K562 (cell line): ENCODE data around the gene CCDC33. TPM values are rescaled to one million over a fixed set of nuclear protein-coding genes. Genes with fewer than 3 reads are reported as not detected.

Experiments
- ATAC-seq: fragments of 200-7000 bp; cut with Tn5 transposase; 3 replicates; pipeline ENCODE4 v1.9.1; 2020; ENCODE audit warnings: moderate library complexity
- BruUV-seq: library from RNA; stranded (reverse); fragments of 400-500 nt; replicated peaks from 2 replicates; lab custom pipeline; 2021; lab: Mats Ljungman, UMichigan
- CTCF ChIA-PET: fragments of 300-600 bp; formaldehyde crosslinking; extraction: SDS; loops from one replicate; lab custom pipeline; 2021; ENCODE audit warnings: low intra/inter-chr PET ratio; lab: Yijun Ruan, JAX
- POLR2A ChIA-PET: fragments of 300-600, 350-650 bp; sonication (Branson Sonifier 250); formaldehyde crosslinking; extraction: SDS; loops from one replicate; lab custom pipeline; 2021; ENCODE audit warnings: antibody characterized with exemption, inconsistent platforms; lab: Yijun Ruan, JAX
- DNase-seq, 4 experiments: peaks; one replicate each; pipeline versions ENCODE4 v3.0.0 to v3.0.0-alpha.2; 2011 to 2018; ENCODE audit warnings: low spot score in 3 of 4, mixed read lengths in 3 of 4; ENCODE audit errors: extremely low read depth in 1 of 4
- FAIRE-seq: peaks from 2 replicates; lab custom pipeline; 2011; peaks lifted over from hg19 to GRCh38; lab: Jason Lieb, UNC
- H2AFZ ChIP-seq: 2 replicates; pipeline ENCODE4 v1.6.0; 2011; ENCODE audit warnings: low read depth, low read length, control low read depth, inconsistent platforms
- H3K27ac ChIP-seq: fragments of 200-600 bp; 3 replicates; pipeline ENCODE4 v1.8.0; 2011; ENCODE audit warnings: low read depth, mild to moderate bottlenecking, control low read depth, inconsistent platforms, low read length, moderate library complexity, mixed read lengths; ENCODE audit errors: extremely low read depth
- H3K27me3 ChIP-seq, 2 experiments: fragments of 300-600 bp in 1 of 2; 2 replicates in 1 of 2; 3 replicates in 1 of 2; pipeline versions ENCODE4 v1.6.0 to v1.8.0; 2011; ENCODE audit warnings: inconsistent platforms in 2 of 2, low read length in 2 of 2, mild to moderate bottlenecking in 1 of 2, mixed read lengths in 1 of 2, moderate library complexity in 1 of 2; ENCODE audit not compliant: control insufficient read depth in 2 of 2, insufficient read depth in 2 of 2
- H3K36me3 ChIP-seq: fragments of 300-600 bp; 3 replicates; pipeline ENCODE4 v1.8.0; 2011; ENCODE audit warnings: mild to moderate bottlenecking, low read length, inconsistent platforms; ENCODE audit not compliant: control insufficient read depth, insufficient read depth
- H3K4me1 ChIP-seq, 2 experiments: fragments of 200-600 bp in 1 of 2; replicated peaks in 1 of 2; 2 replicates in 1 of 2; 3 replicates in 1 of 2; pipeline versions ENCODE4 v1.5.1 to v1.8.0; 2011; ENCODE audit warnings: inconsistent platforms in 2 of 2, low read length in 2 of 2, mild to moderate bottlenecking in 1 of 2, mixed read lengths in 1 of 2, moderate library complexity in 1 of 2; ENCODE audit not compliant: control insufficient read depth in 2 of 2, insufficient read depth in 2 of 2
- H3K4me2 ChIP-seq: 2 replicates; pipeline ENCODE4 v1.6.1; 2011; ENCODE audit warnings: low read length, control low read depth, inconsistent platforms, mixed read lengths; ENCODE audit not compliant: insufficient read depth
- H3K4me3 ChIP-seq: fragments of 200-600 bp; sonication (generic), shearing (Covaris generic); 2 replicates; pipeline ENCODE4 v1.5.1; 2016; ENCODE audit warnings: control low read depth, inconsistent platforms
- H3K79me2 ChIP-seq: fragments of 200-600 bp; 3 replicates; pipeline ENCODE4 v1.8.0; 2011; ENCODE audit warnings: low read length, inconsistent platforms; ENCODE audit not compliant: control insufficient read depth, insufficient read depth
- H3K9ac ChIP-seq, 2 experiments: 2 replicates each; pipeline versions ENCODE4 v1.6.0 to v1.6.1; 2011; ENCODE audit warnings: low read depth in 2 of 2, low read length in 2 of 2, control low read depth in 1 of 2, inconsistent platforms in 1 of 2, mild to moderate bottlenecking in 1 of 2, mixed read lengths in 1 of 2; ENCODE audit not compliant: insufficient read depth in 1 of 2
- H3K9me1 ChIP-seq: one replicate; pipeline ENCODE4 v1.6.0; 2011; ENCODE audit warnings: inconsistent platforms, mild to moderate bottlenecking, low read length, moderate library complexity; ENCODE audit not compliant: control insufficient read depth, insufficient read depth
- H3K9me3 ChIP-seq: replicated peaks from 2 replicates; pipeline ENCODE4 v1.5.1; 2011; ENCODE audit warnings: low read depth, low read length, inconsistent platforms; ENCODE audit not compliant: control insufficient read depth, insufficient read depth
- H4K20me1 ChIP-seq: replicated peaks from 2 replicates; pipeline ENCODE4 v1.6.1; 2011; ENCODE audit warnings: low read length, inconsistent platforms, mixed read lengths; ENCODE audit not compliant: control insufficient read depth, insufficient read depth
- ARID1B ChIP-seq: fragments of 450-650 bp; IDR thresholded peaks from 2 replicates; pipeline ENCODE4 v1.6.1; 2016; ENCODE audit warnings: antibody characterized with exemption, mild to moderate bottlenecking, inconsistent platforms
- CBX3 ChIP-seq, 2 experiments: IDR thresholded peaks; 1 replicate in 1 of 2; 2 replicates in 1 of 2; pipeline ENCODE4 v1.6.1; 2012; ENCODE audit warnings: inconsistent platforms in 2 of 2, low read length in 2 of 2, borderline replicate concordance in 1 of 2, control low read depth in 1 of 2
- KDM4B ChIP-seq, 2 experiments: fragments of 450-650 bp in 1 of 2; sonication (generic) in 1 of 2; IDR thresholded peaks; 2 replicates each; pipeline ENCODE4 v1.6.1; 2016 to 2017; ENCODE audit warnings: borderline replicate concordance in 2 of 2, antibody characterized with exemption in 1 of 2, low read depth in 1 of 2, mild to moderate bottlenecking in 1 of 2
- MAFF ChIP-seq: IDR thresholded peaks from 2 replicates; pipeline ENCODE4 v1.6.1; 2012; ENCODE audit warnings: low read length, improper control_type of control experiment
- SOX6 ChIP-seq: fragments of 450-650 bp; IDR thresholded peaks from 2 replicates; pipeline ENCODE4 v1.6.1; 2014; ENCODE audit warnings: mild to moderate bottlenecking
- TFE3 ChIP-seq: fragments of 450-650 bp; formaldehyde crosslinking; IDR thresholded peaks from 2 replicates; pipeline ENCODE4 v1.4.0; 2020; ENCODE audit warnings: mild to moderate bottlenecking, mixed read lengths
- ZBED1 ChIP-seq: IDR thresholded peaks from 2 replicates; pipeline ENCODE4 v1.6.1; 2014
- ZFP36 ChIP-seq: fragments of 150-350 bp; IDR thresholded peaks from 2 replicates; pipeline ENCODE4 v1.6.1; 2018; ENCODE audit warnings: low read length, low read depth; ENCODE audit not compliant: partially characterized antibody
- ZNF197 ChIP-seq: fragments of 200-800 bp; sonication (Bioruptor generic); IDR thresholded peaks from 2 replicates; pipeline ENCODE4 v1.6.1; 2016; ENCODE audit warnings: low read depth, missing genetic modification characterization, missing compliant biosample characterization
- ZNF24 ChIP-seq: fragments of 450-650 bp; IDR thresholded peaks from 2 replicates; pipeline ENCODE4 v1.6.1; 2016
- ZNF263 ChIP-seq: sonication (generic); formaldehyde crosslinking; IDR thresholded peaks from 2 replicates; pipeline ENCODE4 v1.8.0; 2022; ENCODE audit warnings: mild to moderate bottlenecking, missing genetic modification reagents, borderline replicate concordance
- WGBS: fragments of 100-300 bp; shearing (Covaris generic); methylation state at CpG from one replicate; pipeline ENCODE4 v1.1.6; 2016; ENCODE audit warnings: low coverage, mixed read lengths; ENCODE audit not compliant: insufficient coverage; ENCODE audit errors: missing lambda C conversion rate; 5-methylcytosine and 5-hydroxymethylcytosine counted together
- in situ Hi-C: fragments of 300-500 bp; cut with MboI; formaldehyde crosslinking; loops from 4 replicates; pipeline ENCODE4 v1.15.0; 2018; ENCODE audit warnings: inconsistent platforms, mixed read lengths
- intact Hi-C: fragments of 100-400 bp; cut with micrococcal nuclease; formaldehyde crosslinking; loops from 2 replicates; pipeline ENCODE4 v1.14.2; 2022
- polyA plus RNA-seq, 8 experiments: library from polyadenylated mRNA; depleted of rRNA in 4 of 8; stranded (reverse) in 5 of 8; unstranded in 3 of 8; fragments of >200 nt; fragmentation: Nextera tagmentation in 2 of 8; fragmentation: Illumina TruSeq in 1 of 8; extraction: Ambion mirVana in 2 of 8; extraction: Trizol in 1 of 8; gene quantifications; 2 replicates each; pipeline versions ENCODE4 v1.2.1 to v1.2.3, GENCODE V29; 2011 to 2014; ENCODE audit warnings: inconsistent platforms in 1 of 8, missing spikeins in 1 of 8
- total RNA-seq, 7 experiments: library from RNA; depleted of rRNA in 6 of 7; stranded (reverse); fragments of >200 nt in 6 of 7; fragmentation: Illumina TruSeq in 2 of 7; extraction: Trizol in 2 of 7; gene quantifications; 2 replicates each; pipeline versions ENCODE4 v1.2.1 to v1.2.3, GENCODE V29; 2011 to 2021; ENCODE audit warnings: low replicate concordance in 1 of 7

Gene CCDC33
- total and polyA plus RNA-seq, 9 of the 15 experiments (the other 6 are each of a cell fraction or from before 2014, with no cell fraction given): 0.08 to 1.1 (median 0.15) TPM; not detected in 4

DNA sequence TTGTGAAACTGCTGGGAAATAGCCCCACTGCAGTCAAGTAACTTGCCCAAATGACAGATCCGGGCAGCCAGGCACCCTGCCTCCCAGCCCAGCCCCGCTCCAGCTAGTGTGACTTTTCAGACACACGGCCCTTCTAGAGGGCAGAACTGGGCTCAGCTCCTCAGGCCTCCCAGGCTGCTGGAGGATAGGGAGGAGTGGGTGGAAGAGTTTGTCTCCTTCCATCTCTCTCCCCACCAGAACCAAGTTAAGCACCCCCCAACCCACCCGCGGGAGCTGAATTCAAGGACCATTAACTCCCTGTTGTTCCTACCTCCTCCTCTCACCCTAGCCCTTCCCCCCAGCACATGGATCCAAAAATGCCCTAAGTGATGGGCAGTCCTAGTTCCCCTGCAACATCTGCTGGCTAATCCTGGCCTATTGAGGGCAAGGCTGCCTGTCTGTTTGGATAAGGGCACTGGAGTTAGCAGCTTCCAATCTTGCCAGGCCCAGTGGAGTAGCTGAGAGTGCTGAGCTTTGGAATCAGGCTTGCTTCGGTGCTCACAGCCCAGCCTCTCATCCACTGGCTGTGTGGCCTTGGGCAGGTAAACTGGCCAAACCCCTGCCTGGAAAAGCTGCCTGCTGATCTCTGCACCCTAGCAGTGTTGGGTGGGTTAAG lies 3.1 kb downstream of the CCDC33 start:
- H3K9me1 ChIP-seq: no peaks in the 10 kb centered on the region
- DNase-seq (no peak), FAIRE-seq (no peak), ATAC-seq (no peak)
- no peak overlapping the region for H3K27ac ChIP-seq
- H3K27me3 ChIP-seq: peaks cover 11 to 46% of the 10 kb centered on the region in 2 experiments; a peak in 4 of 5 replicates
- no peak overlapping the region for H2AFZ ChIP-seq
- no TSS peak for BruUV-seq
- H3K9me3 ChIP-seq: no peaks in the 10 kb centered on the region
- ChIA-PET CTCF (no interaction called here), POLR2A (interaction anchor here (0.9 to 1.5 kb wide), 2 partner anchors 13 to 140 kb away, joined by 3 to 4 read pairs; no protein-coding TSS in a partner anchor)
- H3K79me2 ChIP-seq: no peaks in the 10 kb centered on the region
- in situ Hi-C loops (no loop called here), intact Hi-C loops (no loop called here)
- no peak overlapping the region for H3K4me3 ChIP-seq
- no peaks in the 10 kb centered on the region for H3K36me3 ChIP-seq
- TF ChIP-seq ZNF197 (CRISPR knock-in tag) (no peak), CBX3 (IDR thresholded peaks at IDR 0.05; ENCODE audit: borderline replicate concordance in 1 of 2, low read length in 2 of 2) (no peak), MAFF (no peak), ZNF24 (no peak), TFE3 (CRISPR knock-in tag) (no peak), ARID1B (no peak), ZNF263 (CRISPR knock-in tag) (no peak), ZBED1 (no peak), SOX6 (no peak), KDM4B (IDR thresholded peaks at IDR 0.05; ENCODE audit: borderline replicate concordance in 2 of 2, low read depth in 1 of 2) (no peak), ZFP36 (no peak)
- peaks cover 0 to 3% of the 10 kb centered on the region in 2 experiments; a peak in 1 of 5 replicates for H3K4me1 ChIP-seq
- H3K4me2 ChIP-seq: no peak overlapping the region
- WGBS: 0% methylated on average over 6 of the region's 6 CpGs
- no peak overlapping the region for H3K9ac ChIP-seq
- no peaks in the 10 kb centered on the region; the same call in 1 of the 2 replicates for H4K20me1 ChIP-seq
